B cell (primary cell): ENCODE results near the gene CCDC194. TPM values are rescaled to one million over a fixed set of nuclear protein-coding genes. Genes with fewer than 3 reads are reported as not detected.
A peak's percentile ranks its signal among the peaks of the same experiment; 100 is the strongest.

Experiments
- ATAC-seq: fragments of 200-7000 bp; cut with Tn5 transposase; one replicate; pipeline ENCODE4 v1.10.0; 2021; ENCODE audit warnings: low read depth, mild to moderate bottlenecking, moderate number of reproducible peaks, moderate library complexity
- CTCF ChIA-PET: fragments of 350-600 bp; sonication (Branson Sonifier 250); formaldehyde crosslinking; loops from one replicate; lab custom pipeline; 2021; ENCODE audit warnings: antibody characterized with exemption, inconsistent platforms; lab: Charles Lee
- POLR2A ChIA-PET: fragments of 350-600 bp; sonication (Branson Sonifier 250); formaldehyde crosslinking; loops from one replicate; lab custom pipeline; 2021; ENCODE audit warnings: antibody characterized with exemption; lab: Charles Lee
- DNase-seq: peaks from one replicate; pipeline ENCODE4 v3.0.0; 2013
- H2AFZ ChIP-seq: 2 replicates; pipeline ENCODE4 v1.6.1; 2012; ENCODE audit warnings: mild to moderate bottlenecking, low read depth, low read length; ENCODE audit not compliant: insufficient read depth, poor library complexity, severe bottlenecking
- H3K27ac ChIP-seq, 2 donors: 1 replicate in 1 of 2; 2 replicates in 1 of 2; pipeline ENCODE4 v1.5.1; 2012 to 2013; ENCODE audit warnings: low read length in 2 of 2, mild to moderate bottlenecking in 2 of 2, moderate library complexity in 1 of 2
- H3K27me3 ChIP-seq, 4 experiments: fragments of 200-600 bp in 1 of 4; sonication (generic) in 1 of 4; replicated peaks in 1 of 4; 1 replicate in 2 of 4; 2 replicates in 2 of 4; pipeline versions ENCODE4 v1.6.1 to v1.7.0; 2013 to 2016; ENCODE audit warnings: low read length in 3 of 4, mild to moderate bottlenecking in 2 of 4, mixed read lengths in 1 of 4, moderate library complexity in 1 of 4; ENCODE audit not compliant: insufficient read depth in 4 of 4, control insufficient read depth in 3 of 4; ENCODE audit errors: control extremely low read depth in 1 of 4
- H3K36me3 ChIP-seq, 2 experiments: replicated peaks in 1 of 2; 1 replicate in 1 of 2; 2 replicates in 1 of 2; pipeline versions ENCODE4 v1.6.1 to v1.7.1; 2013; ENCODE audit warnings: low read length in 1 of 2; ENCODE audit not compliant: insufficient read depth in 2 of 2, control insufficient read depth in 1 of 2; ENCODE audit errors: control extremely low read depth in 1 of 2, extremely low read depth in 1 of 2
- H3K4me1 ChIP-seq, 2 donors: fragments of 200-600 bp in 1 of 2; sonication (generic) in 1 of 2; 1 replicate in 1 of 2; 2 replicates in 1 of 2; pipeline versions ENCODE4 v1.5.1 to v1.6.1; 2013 to 2017; ENCODE audit warnings: low read length in 2 of 2; ENCODE audit not compliant: control insufficient read depth in 2 of 2, insufficient read depth in 2 of 2
- H3K4me2 ChIP-seq: replicated peaks from 2 replicates; pipeline ENCODE3; 2012; ENCODE audit warnings: mild to moderate bottlenecking, low read depth, low read length; ENCODE audit not compliant: poor library complexity, severe bottlenecking
- H3K4me3 ChIP-seq, 5 experiments: fragments of 200-600 bp in 1 of 5; sonication (generic) in 1 of 5; 1 replicate in 3 of 5; 2 replicates in 2 of 5; pipeline versions ENCODE4 v1.5.1 to v1.7.0; 2011 to 2016; ENCODE audit warnings: low read length in 4 of 5, mild to moderate bottlenecking in 4 of 5, low read depth in 2 of 5, control low read depth in 1 of 5, moderate library complexity in 1 of 5; ENCODE audit not compliant: insufficient read depth in 1 of 5; ENCODE audit errors: control extremely low read depth in 1 of 5, extremely low read depth in 1 of 5
- H3K79me2 ChIP-seq: fragments of 200-600 bp; sonication (generic); one replicate; pipeline ENCODE4 v1.6.0; 2016; ENCODE audit warnings: low read length; ENCODE audit not compliant: control insufficient read depth, insufficient read depth
- H3K9ac ChIP-seq: fragments of 200-600 bp; sonication (generic); 2 replicates; pipeline ENCODE4 v1.6.1; 2017; ENCODE audit warnings: mild to moderate bottlenecking, low read length, moderate library complexity
- H3K9me3 ChIP-seq, 3 donors: one replicate each; pipeline versions ENCODE4 v1.6.1 to v1.7.1; 2013; ENCODE audit warnings: low read length in 2 of 3; ENCODE audit not compliant: control insufficient read depth in 2 of 3, insufficient read depth in 1 of 3; ENCODE audit errors: control extremely low read depth in 1 of 3
- H4K20me1 ChIP-seq: 2 replicates; pipeline ENCODE4 v1.6.0; 2012; ENCODE audit warnings: mild to moderate bottlenecking, low read length; ENCODE audit not compliant: insufficient read depth, control insufficient read depth, poor library complexity, severe bottlenecking
- H3K27ac Mint-ChIP-seq: one replicate; pipeline ENCODE4 v1.8.0; 2021; ENCODE audit warnings: mixed read lengths
- H3K27me3 Mint-ChIP-seq: one replicate; pipeline ENCODE4 v1.8.0; 2021; ENCODE audit warnings: mixed read lengths
- H3K4me1 Mint-ChIP-seq: one replicate; pipeline ENCODE4 v1.8.0; 2021; ENCODE audit warnings: mixed read lengths
- H3K4me3 Mint-ChIP-seq: one replicate; pipeline ENCODE4 v1.8.0; 2021; ENCODE audit warnings: mixed read lengths
- H3K9me3 Mint-ChIP-seq: one replicate; pipeline ENCODE4 v1.8.0; 2022; ENCODE audit warnings: mixed read lengths; ENCODE audit not compliant: insufficient read depth
- EZH2 ChIP-seq: IDR thresholded peaks from 2 replicates; pipeline ENCODE4 v1.6.1; 2012; ENCODE audit warnings: borderline replicate concordance, low read depth, mild to moderate bottlenecking, moderate library complexity, low read length; ENCODE audit not compliant: insufficient read depth, poor library complexity, severe bottlenecking
- WGBS: methylation state at CpG from one replicate; pipeline ENCODE4 v1.1.5; 2013; ENCODE audit warnings: missing lambda C conversion rate; ENCODE audit not compliant: insufficient coverage; 5-methylcytosine and 5-hydroxymethylcytosine counted together
- intact Hi-C: fragments of 100-400 bp; cut with micrococcal nuclease; formaldehyde crosslinking; loops from one replicate; pipeline ENCODE4 v1.10.0; 2022
- polyA plus RNA-seq: library from polyadenylated mRNA; depleted of rRNA; stranded (reverse); fragments of >200 nt; gene quantifications from 2 replicates; pipeline ENCODE4 v1.2.3, GENCODE V29; 2012
- total RNA-seq, 2 donors: library from RNA; stranded (reverse); fragments of 120-200 nt in 1 of 2; gene quantifications; 1 replicate in 1 of 2; 2 replicates in 1 of 2; pipeline versions ENCODE4 v1.2.3 to v1.2.4, GENCODE V29; 2013 to 2022
- TF ChIP-seq, protein P1 (sequence below): fragments of 200-600 bp; IDR thresholded peaks from one replicate; pipeline ENCODE4 v1.8.0; 2022; ENCODE audit warnings: antibody characterized with exemption, mild to moderate bottlenecking

CCDC194 gene
- total and polyA plus RNA-seq, 2 donors (not counting 1 experiment from before 2014, with no cell fraction given): 1.4 to 3.4 TPM

DNA sequence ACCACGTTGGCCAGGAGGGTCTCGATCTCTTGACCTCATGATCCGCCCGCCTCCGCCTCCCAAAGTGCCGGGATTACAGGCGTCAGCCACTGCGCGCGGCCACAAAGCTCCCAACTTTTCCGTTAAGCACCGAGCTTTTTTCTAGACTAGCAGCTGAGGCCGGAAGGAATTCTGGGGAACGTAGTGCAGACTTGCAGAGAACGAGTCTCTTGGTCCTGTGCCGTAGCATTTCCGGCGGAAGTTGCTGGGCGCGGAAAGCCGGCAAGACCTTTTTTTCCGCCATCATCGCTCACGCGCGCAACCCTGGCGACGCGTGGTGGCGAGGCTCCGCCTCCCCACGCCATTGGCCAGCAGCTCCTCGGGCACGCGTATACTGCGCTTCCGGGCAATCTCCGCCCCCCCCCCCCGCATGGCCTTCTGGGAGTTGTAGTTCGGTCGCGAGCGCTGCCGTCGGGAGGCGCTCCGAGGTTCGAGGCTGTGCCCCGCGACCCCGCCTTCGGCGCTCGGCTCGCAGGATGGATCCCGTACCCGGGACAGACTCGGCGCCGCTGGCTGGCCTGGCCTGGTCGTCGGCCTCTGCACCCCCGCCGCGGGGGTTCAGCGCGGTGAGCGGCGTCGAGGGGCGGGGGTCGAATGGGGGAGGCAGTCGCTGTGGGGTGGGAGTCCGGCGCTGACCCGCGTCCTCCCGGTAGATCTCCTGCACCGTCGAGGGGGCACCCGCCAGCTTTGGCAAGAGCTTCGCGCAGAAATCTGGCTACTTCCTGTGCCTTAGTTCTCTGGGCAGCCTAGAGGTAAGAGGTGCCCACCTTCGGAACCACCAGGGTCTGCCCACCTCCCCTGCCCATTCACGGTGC is 25.9 kb upstream of the CCDC194 start, which contains the start of gene MVB12A:
Gene MVB12A (plus strand): TSS at position 427 of the 854 bp plus-strand sequence. CDS start 89 bp downstream, at position 516.
- Mint-ChIP-seq H3K9me3 (no peaks in the 10 kb centered on the region), H3K27ac (peak within 1 kb of the TSS; percentile 93), H3K4me1 (peaks cover 15% of the 10 kb centered on the region), H3K4me3 (peak within 1 kb of the TSS; percentile 96), H3K27me3 (no peaks in the 10 kb centered on the region)
- Histone ChIP-seq H3K27ac (peak within 1 kb of the TSS; percentile 33 to 60), H2AFZ (peak within 1 kb of the TSS; percentile 94), H3K9ac (peak within 1 kb of the TSS; percentile 74), H3K4me3 (peak within 1 kb of the TSS; percentile 71 to 89 (median 76)), H3K36me3 (peaks cover 0 to 4% of the 10 kb centered on the region in 2 experiments), H3K27me3 (no peaks in the 10 kb centered on the region), H3K4me2 (peak within 1 kb of the TSS; percentile 98), H3K9me3 (no peaks in the 10 kb centered on the region), H3K79me2 (peaks cover 6% of the 10 kb centered on the region), H4K20me1 (no peaks in the 10 kb centered on the region), H3K4me1 (peaks cover 12 to 16% of the 10 kb centered on the region in 2 donors)
- CTCF ChIA-PET: interaction anchor here (1.0 to 1.8 kb wide), 6 partner anchors 13 to 184 kb away, joined by 3 to 8 read pairs (median 3); partner anchors contain the start of gene BST2
- WGBS: under 1% methylated on average over 85 of the region's 85 CpGs
- ATAC-seq: peak; percentile 97
- no peak for TF ChIP-seq EZH2
- TF ChIP-seq, protein P1, sequence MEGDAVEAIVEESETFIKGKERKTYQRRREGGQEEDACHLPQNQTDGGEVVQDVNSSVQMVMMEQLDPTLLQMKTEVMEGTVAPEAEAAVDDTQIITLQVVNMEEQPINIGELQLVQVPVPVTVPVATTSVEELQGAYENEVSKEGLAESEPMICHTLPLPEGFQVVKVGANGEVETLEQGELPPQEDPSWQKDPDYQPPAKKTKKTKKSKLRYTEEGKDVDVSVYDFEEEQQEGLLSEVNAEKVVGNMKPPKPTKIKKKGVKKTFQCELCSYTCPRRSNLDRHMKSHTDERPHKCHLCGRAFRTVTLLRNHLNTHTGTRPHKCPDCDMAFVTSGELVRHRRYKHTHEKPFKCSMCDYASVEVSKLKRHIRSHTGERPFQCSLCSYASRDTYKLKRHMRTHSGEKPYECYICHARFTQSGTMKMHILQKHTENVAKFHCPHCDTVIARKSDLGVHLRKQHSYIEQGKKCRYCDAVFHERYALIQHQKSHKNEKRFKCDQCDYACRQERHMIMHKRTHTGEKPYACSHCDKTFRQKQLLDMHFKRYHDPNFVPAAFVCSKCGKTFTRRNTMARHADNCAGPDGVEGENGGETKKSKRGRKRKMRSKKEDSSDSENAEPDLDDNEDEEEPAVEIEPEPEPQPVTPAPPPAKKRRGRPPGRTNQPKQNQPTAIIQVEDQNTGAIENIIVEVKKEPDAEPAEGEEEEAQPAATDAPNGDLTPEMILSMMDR: no peak
- DNase-seq: peak; percentile 98
- POLR2A ChIA-PET: interaction anchor here (0.6 to 1.9 kb wide), 11 partner anchors 11 to 786 kb away, joined by 3 to 10 read pairs (median 5); partner anchors contain the start of genes ANO8, BST2 and RPL18A
- intact Hi-C loops: loop anchor here (1.0 kb wide), 7 partner anchors 15 to 194 kb away; partner anchors contain the start of genes BST2, DDA1, GTPBP3 and MRPL34
